HEK293 (cell line): ENCODE data around the gene KCNC2.

Source experiments
- CTCF ChIP-seq: fragments of 450-650 bp; formaldehyde crosslinking; IDR thresholded peaks from 2 replicates; pipeline ENCODE4 v1.5.1; 2016; ENCODE audit warnings: missing biosample characterization, missing genetic modification characterization
- ZFP41 ChIP-seq: fragments of 450-650 bp; formaldehyde crosslinking; IDR thresholded peaks from 2 replicates; pipeline ENCODE4 v1.5.1; 2016; ENCODE audit warnings: missing biosample characterization, missing genetic modification characterization, borderline replicate concordance

- TF ChIP-seq CTCF (tag by site-specific recombination) (no peak), ZFP41 (no peak)
Measured at GRCh38 chr12:75245108-75245507, 35.5 kb upstream of the KCNC2 start.
